HG02759 (cell line): ENCODE measurements around the gene CBY1.
"Not testable (repeated sequence)": the region's sequence is repeated elsewhere in the genome, so short reads cannot be mapped to it uniquely, and the experiment has no call there.

Experiments
- ATAC-seq: cut with Tn5 transposase; IDR thresholded peaks from one replicate; pipeline ENCODE4 v1.9.1; 2021; ENCODE audit warnings: mild to moderate bottlenecking, moderate library complexity; ENCODE audit not compliant: unreplicated experiment

Gene CBY1

DNA sequence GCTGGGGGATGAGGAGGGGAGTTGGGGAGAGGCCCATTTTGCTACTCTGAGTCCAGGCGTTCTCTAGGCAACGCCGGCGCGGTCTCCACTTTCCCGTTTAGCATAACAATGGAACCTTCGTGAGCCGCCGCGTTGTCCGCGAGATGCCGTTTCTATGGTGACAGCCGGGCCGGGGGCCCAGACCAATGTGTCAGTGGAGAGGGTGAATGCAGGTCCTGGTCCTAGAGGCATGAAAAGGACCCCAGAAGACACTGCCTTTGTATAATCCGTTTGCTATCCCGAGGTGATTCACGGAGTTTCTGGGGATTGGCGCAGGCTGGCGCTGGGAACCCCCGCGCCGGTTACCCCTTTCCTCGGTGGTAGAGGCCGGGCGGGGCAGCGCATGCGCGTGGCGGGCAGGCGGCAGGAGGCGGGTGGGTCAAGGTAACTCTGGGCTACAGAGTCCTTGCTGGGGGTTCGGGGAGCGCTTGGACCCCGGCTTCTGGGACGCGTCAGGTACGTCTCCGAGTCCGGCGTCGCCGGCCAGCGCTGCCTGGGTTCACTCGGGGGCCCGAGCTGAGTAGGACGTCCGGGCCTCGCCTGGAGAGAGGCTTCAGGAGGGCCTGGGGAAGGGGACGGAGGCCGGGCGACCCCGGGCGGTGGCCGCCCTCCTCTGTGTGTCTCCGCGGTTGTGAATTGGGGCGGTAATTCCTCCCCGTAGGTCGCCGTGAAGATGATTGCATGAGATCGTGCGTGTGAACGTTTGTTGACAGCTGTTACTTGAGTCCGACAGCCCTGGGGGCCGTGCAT, at the start of gene CBY1, which contains the start of gene FAM227A:
TSS of gene CBY1 (plus strand) at position 383 of the 789 bp plus-strand sequence. CDS start 11,417 bp downstream, outside the sequence.
TSS of gene FAM227A (minus strand) at position 137 of the 789 bp plus-strand sequence. CDS start 6,224 bp downstream, outside the sequence.
- peak; percentile 81 for ATAC-seq

DNA sequence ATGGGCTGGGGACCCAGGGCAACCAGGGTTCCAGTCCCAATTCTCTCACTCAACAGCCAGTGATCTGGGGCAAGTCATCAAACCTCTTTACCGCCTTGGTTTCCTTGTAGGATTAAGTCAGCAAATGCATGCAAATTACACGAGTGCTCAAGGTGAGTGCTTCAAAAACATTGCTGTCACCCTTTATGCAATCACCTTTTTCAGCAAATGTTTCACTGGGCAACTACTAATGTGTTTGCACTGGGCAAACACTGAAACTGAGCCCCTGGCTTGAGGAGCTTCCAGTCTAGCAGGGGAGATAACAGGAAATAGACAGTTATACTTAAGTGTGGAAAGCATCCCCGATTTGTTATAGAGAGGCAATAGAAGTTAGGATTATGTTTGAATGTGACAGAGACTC, 48.8 kb upstream of the CBY1 start:
- ATAC-seq, result no peak

DNA sequence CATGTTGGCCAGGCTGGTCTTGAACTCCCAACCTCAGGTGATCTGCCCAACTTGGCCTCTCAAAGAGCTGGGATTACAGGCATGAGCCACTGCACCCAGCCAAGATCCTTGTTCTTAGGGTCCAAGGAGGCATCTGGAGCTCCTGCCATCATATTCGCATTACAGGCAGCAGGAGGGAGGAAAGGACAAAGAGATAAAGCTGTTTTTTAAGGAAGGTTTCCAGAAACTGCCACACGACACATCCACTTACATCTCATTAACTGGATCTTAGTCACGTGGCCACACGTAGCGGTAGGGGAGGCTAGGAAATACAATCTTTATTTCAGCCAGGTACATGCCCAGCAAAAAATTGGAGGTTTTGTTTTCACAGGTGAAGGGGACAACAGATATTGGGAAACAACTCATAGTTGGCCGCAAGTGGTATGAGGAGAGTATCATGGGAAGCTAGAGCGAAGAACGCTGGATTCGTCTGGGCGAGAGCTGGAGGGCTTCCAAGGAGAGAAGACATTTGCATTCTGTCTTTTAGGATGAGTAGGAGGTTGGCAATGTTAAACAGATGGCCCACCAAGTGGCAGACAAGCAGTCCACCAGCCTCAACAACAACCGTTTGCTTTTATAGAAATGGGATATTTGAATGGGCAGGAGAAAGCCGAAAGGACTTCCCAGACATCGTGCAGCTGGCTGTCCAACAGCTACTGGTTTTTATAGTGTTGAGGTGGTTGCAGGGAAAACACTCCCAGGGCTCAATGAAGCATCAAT, 47.3 kb upstream of the CBY1 start:
- no peak for ATAC-seq

DNA sequence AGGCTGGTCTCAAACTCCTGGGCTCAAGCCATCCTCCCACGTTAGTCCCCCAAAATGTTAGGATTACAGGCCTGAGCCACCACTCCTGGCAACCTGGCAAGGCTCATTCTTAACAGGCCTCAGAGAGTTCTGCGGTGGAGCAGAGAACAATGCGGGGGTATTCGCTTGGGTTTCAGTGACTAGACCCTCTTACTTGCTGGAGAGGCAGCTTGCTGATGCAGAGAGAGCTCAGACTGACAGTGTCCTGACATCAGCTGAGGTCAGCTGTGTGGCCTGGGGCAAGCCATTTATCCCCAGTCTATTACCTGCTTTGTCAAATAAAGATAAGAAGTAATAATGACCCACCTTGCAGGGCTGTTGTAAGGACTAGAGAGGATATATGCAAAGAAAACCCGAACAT, 46.2 kb upstream of the CBY1 start:
- ATAC-seq, result no peak

DNA sequence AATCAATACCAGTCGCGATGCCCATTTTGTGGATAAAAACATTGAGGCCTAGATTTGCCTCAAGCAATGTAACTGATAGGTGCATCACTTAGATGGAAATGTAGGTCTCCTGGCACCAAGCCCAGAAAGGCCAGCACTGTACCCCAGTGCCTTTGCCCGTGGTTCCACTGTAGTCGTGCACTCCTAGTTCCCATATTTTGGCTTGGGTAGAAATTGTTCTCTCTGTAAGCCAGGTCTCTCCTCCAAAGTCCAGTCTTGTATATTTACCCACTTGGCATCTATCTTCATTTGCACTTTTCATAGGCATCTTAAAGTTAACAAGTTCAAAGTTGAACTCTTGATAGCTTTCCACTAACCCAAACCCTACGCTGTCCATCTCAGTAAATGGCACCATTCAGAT, 44.9 kb upstream of the CBY1 start:
- no peak for ATAC-seq

DNA sequence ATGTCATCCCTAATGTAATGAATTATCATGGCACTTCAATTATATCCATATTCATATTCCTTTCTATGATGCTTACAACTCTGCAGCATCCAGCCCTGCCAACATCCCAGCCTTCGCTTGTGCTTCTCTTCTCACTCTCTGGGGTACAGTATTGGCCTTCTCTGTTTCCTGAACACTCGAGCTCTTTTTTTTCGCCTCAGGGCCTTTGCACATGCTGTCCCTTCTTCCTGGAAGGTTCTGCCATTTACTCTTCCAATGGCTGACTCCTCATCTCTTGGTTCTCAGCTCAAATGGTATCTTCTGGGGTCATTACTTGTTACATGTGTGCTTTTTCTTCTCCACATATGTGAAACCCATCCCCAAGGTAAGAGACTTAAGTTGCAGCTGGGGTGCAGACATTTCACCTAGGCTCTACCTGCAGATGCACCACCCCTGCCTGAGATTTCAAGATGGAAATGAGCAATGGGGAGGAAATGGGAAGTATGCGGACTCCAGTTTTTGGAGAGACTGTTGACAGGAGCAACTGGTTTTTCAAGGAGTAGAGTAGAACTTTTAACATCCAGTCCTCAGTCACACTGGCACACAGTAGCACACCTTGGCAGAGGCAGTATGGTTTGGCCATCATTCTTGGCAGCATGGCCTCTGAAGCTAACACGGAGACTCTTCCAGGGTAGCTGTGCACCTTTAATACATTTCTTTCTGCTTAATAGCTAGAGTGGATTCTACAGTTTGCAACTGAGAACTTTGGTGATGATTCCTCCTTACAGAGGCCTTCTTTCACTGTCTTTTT, 44.0 kb upstream of the CBY1 start:
- no peak for ATAC-seq

DNA sequence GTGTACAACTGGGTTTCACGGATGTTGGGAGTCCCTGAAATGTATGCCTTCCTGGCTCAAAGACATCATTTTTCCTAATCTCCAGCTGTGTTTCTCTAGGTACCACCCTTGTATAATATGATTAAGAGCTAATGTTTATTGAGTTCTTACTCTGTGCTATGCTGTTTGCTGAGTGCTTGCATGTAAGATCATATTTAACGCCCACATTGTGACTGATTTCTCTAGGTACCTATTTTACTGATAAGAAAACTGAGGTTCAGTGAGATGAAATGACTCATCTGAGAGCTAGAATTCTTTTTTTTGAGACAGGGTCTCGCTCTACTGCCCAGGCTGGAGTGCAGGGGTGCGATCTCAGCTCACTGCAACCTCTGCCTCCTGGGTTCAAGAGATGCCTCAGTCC, 42.9 kb upstream of the CBY1 start:
- ATAC-seq, result no peak

DNA sequence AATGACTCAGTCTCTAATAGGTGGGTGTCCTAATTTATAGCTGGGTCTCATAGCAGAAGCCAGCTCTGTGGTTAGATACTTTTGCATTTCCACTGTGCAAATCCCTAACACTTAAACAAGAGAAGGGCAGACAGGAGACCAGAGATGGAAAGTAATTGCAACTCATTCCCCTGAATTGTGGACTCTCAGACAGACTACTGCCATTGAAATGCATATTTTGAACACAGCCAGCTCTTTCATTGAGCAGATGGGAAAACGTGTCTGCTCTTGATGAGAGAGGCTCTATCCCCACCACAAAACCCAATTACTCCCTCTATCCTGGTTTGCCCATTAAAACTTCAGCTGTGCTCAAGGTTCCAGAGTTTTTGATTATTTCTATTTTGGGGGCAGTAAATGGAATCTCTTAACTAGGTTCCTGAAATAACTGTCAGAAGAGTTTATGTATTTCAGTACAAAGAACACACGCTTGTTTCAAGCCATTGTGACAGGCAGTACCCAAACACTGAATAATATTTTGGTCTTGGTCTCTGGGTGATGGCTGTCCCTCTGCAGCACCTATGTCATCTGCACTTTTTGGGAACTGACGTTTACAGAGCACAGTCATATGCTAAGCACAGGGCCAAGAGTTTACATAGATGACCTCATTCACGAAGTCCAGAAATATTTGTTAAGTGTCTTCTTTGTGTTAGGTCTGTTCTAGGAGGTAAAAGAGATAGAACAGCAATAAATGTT, 41.9 kb upstream of the CBY1 start:
- no peak for ATAC-seq

DNA sequence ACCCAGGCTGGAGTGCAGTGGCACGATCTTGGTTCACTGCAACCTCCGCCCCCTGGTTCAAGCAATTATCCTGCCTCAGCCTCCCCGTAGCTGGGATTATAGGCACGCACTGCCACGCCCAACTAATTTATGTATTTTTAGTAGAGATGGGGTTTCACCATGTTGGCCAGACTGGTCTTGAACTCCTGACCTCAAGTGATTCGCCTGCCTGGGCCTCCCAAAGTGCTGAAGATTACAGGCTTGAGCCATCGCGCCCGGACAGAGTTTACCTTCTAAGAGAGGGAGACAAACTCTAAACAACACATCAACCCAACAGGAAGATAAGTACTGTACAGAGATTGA, 41.4 kb upstream of the CBY1 start:
- ATAC-seq, result not testable (repeated sequence)

DNA sequence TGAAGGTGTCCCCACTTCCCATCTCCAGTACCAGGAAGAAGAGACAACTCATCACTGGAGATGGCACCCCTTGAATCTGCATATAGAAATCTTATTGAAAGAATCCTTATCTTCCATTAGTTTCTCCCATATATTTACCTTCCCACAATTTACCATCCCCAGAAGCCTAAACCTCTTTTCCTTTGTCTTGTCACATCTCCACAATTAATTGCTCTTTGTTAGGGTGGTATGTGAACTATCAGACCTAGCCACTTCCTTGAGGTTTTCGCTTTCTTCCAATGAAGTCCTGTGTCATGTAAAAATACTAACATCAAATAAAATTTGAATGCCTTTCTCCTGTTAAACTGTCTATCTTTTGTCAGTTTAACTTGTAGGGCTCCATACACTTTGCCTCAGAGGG, 38.2 kb upstream of the CBY1 start:
- no peak for ATAC-seq

DNA sequence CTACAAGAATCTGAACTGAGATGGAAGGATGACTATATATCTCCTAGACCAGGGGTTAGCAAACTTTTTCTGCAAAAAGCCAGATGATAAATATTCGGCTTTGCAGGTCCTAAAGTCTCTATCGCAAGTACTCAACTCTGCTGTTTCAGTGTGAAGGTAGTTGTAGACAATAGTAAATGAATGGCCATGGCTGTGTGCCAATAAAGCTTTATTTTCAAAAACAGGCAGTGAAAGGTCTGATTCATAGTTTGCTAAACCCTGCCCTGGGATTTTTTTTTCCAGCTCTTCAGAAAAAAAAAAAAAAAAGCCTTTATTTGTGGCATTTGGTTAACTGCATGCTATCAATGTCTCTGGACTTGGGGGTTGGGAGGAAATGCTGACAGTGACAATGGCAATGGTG, 37.8 kb upstream of the CBY1 start:
- ATAC-seq, result no peak

DNA sequence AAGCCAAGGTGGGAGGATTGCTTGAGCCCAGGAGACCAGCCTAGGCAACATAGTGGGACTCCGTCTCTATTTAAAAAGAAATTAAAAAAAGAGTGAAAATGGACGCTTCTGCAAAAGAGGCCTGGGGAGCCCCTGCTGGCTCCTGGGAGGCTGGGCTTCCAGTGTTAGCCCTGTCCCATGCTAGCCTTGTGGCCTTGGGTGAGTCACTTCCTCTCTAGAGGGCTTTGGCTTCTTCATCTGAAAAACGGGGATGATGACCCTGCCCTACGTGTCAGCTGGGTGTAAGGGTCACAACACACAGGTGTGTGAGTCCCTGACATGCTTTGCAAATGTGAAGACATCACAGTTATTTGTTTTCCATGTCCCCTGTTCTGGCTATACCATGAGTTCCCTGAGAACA, 33.1 kb upstream of the CBY1 start:
- ATAC-seq, result no peak

DNA sequence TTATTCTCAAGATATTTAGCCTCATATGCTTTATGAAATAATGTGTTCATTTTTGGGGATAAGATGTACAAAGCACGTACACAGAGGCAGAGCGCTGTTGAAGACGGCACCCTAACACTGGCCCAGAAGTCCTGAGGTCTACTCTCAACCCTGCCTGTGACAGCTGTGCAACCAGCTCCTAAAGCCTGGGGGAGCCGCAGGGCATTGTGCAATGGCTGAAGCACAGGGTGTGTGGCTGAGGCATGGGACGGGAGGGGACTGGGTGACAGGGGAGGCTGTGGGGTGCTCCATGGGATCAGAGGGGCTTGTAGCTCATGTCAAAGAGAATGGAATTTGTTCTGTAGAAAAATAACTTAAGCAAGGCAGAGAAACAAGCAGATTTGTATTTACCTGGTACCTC, 28.0 kb upstream of the CBY1 start:
- no peak for ATAC-seq

DNA sequence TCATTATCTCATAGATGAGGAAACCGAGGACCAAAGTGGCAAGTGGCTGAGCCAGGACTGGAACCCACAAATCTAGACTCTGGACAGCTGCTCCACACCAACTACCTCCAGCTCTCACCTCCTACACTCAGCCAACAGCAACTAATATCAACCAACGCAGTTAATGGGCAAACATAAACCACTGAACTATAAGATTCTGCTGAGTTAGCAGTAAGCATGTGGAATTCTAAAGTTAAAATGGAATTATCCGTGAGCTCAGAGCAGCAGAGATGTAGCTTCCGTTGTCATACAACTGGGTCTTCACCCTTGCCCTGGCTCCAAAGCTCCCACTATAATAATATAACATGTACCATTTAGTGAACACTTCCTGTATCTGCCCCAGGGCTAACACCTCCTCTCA, 27.3 kb upstream of the CBY1 start:
- ATAC-seq, result no peak

DNA sequence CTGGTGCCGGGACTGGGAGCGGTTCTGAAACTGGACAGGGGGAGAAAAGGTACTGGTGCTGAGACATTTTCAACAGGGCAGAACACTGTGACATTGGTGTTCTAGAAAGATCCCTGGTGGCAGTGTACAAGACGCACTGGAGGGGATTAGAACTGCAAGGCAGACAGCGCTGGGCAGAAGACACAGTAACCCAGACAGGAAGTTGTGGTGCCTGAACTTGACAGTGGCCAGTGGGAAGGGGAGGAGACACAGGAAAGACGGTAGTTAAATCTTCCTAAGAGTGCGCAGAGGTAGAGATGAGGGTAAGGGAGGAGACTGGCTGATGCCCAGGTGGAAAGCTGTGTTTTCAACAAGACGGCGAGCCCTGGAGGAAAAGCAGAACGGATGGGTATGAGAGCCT, 24.7 kb upstream of the CBY1 start:
- ATAC-seq, result no peak

DNA sequence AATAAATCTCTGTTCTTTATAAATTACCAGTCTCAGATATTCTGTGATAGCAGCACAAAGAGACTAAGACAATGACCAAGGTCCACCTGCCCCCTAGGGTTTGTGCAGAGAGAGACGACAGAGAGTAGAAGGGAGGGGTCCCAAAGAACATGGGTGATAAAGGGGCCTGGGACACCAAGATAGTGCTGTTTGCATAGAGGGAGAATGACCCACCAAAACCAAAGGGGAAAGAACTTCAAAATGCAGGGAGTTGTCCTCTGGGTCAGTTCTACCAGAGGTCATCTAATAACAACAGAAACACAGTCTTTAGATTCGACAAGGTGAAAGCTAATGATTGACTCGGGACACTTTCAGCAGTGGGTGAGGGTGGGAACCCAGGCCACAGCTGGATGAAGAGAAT, 23.9 kb upstream of the CBY1 start:
- ATAC-seq, result no peak

DNA sequence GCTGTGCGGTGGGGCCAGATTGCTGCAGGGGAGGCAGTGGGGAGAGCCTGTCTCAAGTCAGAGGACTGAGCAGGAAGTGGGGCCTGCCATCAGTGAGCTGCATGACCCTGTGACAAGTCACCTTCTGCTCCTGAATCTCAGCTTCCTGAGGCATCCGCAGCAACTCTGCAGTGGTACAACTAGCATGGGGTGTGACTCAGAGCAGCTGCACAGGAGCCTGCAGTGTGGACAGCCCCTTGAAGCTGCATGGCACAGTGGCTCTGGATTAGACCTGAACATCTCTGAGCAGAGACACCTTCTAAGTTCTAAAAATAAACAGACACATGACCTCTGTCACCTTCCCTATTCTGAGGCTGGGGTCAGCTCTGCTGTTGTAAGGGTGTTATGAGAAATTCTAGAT, 18.2 kb upstream of the CBY1 start:
- no peak for ATAC-seq

DNA sequence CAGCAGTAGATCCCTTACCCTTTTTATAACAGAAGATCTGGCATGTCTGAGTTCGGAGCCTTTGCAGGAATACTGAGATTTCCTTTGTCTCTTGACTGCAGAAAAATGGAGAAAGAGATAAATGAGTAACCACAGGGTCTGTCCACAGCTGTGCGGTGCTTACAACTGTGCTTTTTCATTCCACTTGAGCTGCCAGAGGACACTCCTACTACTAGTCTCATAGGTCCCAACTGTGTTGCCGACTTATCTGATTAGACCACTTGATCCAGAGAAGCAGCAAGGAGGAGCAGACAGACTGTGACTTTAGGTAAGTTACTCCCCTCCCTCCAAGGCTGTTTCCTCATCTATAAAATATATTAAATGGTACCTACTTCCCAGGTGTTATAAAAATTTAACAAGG, 17.7 kb upstream of the CBY1 start:
- no peak for ATAC-seq

DNA sequence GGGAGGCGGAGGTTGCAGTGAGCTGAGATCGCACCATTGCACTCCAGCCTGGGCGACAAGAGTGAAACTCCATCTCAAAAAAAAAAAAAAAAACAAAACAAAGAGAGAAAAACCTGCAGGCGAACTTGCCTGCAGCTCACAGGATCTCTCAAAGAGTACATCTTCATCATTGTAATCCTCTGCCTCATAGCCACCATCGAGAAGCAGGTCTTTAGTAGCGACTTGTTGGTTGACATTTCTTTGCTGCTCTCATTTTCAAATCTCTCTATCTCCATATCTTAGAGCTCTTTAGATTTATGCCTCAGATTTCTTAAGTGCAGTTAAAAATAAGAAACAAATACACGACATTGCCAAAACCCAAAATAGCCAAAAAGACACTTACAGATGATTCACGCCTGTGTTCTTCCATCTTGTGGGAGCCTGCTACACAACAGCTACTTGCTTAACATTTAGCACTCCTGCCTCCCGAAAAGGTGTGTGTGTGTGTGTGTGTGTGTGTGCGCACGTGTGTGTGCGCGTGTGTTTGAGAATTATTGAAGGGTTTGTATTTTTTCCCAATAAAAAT, 14.9 kb upstream of the CBY1 start:
- ATAC-seq, result no peak

DNA sequence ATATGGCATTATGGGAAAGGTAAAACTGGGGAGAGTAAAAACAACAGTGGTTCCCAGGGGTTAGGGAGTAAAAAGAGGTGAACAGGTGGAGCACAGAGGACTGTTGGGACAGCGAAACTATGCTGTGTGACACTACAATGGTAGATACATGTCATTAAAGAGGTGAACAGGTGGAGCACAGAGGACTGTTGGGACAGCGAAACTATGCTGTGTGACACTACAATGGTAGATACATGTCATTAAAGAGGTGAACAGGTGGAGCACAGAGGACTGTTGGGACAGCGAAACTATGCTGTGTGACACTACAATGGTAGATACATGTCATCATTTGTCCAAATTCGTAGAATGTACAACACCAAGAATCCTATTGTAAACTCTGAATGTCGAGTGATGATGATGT, 12.2 kb upstream of the CBY1 start:
- ATAC-seq, result not testable (repeated sequence)

DNA sequence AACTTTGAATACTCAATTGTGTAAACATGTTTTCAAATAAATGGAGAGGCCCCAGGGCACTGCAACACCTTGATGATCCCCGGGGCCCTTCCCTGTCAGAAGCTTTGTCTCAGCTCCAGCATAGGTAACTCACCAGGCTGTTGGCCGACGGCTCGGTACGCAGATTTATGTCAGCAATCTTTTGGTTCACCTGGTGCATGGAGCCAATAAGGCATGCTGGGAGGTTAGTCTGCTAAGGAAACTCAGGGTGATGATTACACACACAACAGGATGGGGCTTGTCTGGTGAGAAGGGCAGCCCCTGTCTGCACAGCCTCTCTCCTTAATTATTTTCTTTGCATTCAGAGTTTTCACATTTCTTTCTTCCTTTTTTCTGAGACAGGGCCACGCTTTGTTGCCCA, 11.0 kb upstream of the CBY1 start:
- no peak for ATAC-seq
